Head of caudate nucleus (tissue), 42 donors: ENCODE results near the gene IFIT2.
A peak's percentile ranks its signal among the peaks of the same experiment; 100 is the strongest.
"Not testable (repeated sequence)": the region's sequence is repeated elsewhere in the genome, so short reads cannot be mapped to it uniquely, and the experiment has no call there.

Source experiments
- DNase-seq, 42 donors: peaks; one replicate each; pipeline versions ENCODE4 v3.0.0 to v3.0.0-alpha.2; 2020 to 2021; ENCODE audit warnings: mixed read lengths in 7 of 42
- intact Hi-C: fragments of 100-400 bp; cut with DNase I; formaldehyde crosslinking; loops from one replicate; pipeline ENCODE4 v1.15.0; 2022

The IFIT2 gene

DNA sequence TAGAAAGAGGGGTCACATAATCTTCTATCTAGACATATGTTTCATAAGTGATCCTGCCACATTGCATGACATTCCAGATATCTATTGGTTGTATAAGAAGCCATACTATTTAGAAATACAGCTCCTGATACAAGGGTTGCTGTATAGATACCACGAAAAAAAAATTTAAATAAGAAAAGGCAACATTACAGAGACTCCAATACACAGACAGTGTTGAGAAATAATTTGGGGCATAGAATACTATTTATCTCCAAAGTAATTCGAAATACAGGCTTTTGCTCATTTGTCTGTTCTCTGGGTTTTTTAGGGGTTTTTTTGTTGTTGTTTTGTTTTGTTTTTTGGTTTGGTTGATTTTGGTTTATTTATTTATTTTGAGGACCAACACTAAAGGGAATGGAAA lies 2.6 kb downstream of the IFIT2 start:
- intact Hi-C loops, result no loop called here
- no peak for DNase-seq

DNA sequence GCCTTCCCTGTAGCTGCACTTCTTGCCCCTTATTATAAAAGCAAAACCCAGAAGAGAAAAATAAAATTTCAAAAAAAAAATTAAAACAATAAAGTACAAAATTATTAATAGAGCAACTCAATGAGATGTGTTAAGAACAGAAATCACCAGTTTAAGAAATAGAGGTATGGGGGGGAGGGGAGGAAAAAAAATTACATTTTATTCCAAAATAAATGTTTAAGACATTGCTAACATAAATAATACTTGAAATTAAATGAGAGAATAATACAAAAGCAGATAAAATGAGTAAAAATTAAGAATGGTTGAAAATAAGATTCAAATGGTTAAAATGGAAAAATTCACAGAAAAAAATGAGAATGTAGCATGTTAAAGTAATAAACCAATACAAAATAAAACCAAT lies 3.1 kb downstream of the IFIT2 start:
- DNase-seq, result no peak
- intact Hi-C loops, result no loop called here

DNA sequence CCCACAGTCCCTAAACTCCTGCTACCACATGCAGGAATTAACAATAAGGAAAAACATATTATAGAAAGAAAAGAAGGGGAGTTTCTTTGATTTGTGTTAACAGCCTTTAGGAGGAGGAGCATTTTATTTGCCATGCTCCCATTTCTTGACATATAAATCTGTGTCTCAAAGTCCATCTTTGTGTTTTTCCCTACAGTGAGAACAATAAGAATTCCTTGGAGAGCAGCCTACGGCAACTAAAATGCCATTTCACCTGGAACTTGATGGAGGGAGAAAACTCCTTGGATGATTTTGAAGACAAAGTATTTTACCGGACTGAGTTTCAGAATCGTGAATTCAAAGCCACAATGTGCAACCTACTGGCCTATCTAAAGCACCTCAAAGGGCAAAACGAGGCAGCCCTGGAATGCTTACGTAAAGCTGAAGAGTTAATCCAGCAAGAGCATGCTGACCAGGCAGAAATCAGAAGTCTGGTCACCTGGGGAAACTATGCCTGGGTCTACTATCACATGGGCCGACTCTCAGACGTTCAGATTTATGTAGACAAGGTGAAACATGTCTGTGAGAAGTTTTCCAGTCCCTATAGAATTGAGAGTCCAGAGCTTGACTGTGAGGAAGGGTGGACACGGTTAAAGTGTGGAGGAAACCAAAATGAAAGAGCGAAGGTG lies 4.1 kb downstream of the IFIT2 start:
- intact Hi-C loops, result no loop called here
- peak in 1 of 42 donors; percentile 13 for DNase-seq

DNA sequence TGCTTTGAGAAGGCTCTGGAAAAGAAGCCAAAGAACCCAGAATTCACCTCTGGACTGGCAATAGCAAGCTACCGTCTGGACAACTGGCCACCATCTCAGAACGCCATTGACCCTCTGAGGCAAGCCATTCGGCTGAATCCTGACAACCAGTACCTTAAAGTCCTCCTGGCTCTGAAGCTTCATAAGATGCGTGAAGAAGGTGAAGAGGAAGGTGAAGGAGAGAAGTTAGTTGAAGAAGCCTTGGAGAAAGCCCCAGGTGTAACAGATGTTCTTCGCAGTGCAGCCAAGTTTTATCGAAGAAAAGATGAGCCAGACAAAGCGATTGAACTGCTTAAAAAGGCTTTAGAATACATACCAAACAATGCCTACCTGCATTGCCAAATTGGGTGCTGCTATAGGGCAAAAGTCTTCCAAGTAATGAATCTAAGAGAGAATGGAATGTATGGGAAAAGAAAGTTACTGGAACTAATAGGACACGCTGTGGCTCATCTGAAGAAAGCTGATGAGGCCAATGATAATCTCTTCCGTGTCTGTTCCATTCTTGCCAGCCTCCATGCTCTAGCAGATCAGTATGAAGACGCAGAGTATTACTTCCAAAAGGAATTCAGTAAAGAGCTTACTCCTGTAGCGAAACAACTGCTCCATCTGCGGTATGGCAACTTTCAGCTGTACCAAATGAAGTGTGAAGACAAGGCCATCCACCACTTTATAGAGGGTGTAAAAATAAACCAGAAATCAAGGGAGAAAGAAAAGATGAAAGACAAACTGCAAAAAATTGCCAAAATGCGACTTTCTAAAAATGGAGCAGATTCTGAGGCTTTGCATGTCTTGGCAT lies 4.8 kb downstream of the IFIT2 start:
- intact Hi-C loops, result no loop called here
- DNase-seq, result no peak

DNA sequence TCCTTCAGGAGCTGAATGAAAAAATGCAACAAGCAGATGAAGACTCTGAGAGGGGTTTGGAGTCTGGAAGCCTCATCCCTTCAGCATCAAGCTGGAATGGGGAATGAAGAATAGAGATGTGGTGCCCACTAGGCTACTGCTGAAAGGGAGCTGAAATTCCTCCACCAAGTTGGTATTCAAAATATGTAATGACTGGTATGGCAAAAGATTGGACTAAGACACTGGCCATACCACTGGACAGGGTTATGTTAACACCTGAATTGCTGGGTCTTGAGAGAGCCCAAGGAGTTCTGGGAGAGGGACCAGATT lies 5.4 kb downstream of the IFIT2 start:
- intact Hi-C loops, result no loop called here
- DNase-seq, result no peak

DNA sequence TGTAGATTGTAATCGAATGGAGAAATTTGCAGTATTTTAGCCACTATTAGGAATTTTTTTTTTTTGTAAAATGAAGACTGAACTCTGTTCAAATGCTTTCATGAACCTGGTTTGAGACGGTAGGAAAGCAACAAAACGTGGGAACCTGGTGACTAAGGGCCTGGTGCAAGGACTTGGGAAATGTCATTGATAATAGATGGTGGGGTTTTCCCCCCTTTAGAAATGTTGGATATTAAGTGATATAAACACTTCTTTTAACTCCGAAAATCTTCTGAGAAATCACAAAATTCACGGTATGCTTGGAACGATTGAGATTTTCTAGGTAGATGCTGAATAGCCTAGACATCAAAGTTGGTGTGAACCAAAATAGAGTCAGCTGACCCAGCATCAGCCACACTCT lies 6.4 kb downstream of the IFIT2 start:
- intact Hi-C loops, result no loop called here

DNA sequence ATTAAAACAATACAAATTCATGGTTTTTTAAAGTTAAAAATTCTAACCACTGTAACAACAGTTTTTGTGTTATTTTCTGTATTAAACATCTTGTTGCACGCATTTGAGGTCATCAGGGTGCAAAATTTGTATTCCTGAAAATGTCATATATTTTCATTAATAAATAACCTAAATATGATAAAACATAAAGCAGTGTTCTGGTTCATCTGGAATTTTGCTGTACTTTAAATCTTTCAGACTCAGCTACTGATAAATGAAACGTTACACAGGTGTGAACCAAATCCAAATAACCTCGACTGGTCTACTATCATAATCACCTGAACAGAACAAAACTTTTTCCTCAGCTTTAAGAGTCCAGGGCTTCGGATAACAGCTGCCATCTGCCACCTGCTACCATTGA lies 6.9 kb downstream of the IFIT2 start:
- no peak for DNase-seq
- intact Hi-C loops, result no loop called here

More for the DNA sequence above, 6.4 kb downstream of the IFIT2 start:
- no peak for DNase-seq

DNA sequence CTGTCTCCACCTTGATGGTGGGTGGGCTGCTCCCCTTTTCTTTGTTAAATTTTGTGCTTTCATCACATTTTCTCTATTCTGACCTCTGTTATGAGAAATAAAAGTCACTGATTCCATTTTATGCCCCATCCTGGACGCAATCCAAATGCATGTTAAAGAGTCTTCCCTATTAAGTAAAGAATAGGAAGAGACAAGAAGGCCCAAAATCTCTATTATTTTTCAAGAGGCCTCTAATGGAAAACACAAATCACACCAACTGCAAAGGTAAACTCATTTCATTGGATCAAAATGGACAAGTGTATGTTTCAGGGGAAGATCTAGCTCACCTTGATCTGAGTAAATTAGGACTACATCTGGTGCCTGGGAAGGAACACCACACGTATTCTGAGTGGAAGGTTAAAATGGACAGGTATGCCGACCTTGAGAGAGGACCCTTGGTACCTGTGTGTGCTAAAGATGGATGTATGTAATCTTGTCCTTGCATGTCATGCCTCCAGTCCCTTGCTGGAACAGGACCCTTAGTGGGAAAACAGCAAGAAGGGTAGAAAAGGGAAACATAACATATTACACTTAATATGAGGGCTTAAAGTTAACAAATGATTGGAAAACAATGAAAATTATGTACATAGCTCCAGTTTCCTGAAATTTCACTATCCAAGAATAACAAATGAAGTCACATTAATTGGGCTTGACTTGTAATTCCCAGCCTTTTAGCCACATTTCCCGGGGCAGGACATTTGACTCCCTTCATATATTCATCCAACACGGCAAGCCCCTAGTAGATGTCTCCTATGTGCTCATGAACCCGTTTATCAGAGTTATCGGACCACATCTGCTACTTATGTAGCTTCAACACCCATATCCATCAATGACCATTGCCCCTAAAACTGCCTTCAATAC lies 7.6 kb downstream of the IFIT2 start:
- DNase-seq, result no peak
- intact Hi-C loops, result no loop called here

DNA sequence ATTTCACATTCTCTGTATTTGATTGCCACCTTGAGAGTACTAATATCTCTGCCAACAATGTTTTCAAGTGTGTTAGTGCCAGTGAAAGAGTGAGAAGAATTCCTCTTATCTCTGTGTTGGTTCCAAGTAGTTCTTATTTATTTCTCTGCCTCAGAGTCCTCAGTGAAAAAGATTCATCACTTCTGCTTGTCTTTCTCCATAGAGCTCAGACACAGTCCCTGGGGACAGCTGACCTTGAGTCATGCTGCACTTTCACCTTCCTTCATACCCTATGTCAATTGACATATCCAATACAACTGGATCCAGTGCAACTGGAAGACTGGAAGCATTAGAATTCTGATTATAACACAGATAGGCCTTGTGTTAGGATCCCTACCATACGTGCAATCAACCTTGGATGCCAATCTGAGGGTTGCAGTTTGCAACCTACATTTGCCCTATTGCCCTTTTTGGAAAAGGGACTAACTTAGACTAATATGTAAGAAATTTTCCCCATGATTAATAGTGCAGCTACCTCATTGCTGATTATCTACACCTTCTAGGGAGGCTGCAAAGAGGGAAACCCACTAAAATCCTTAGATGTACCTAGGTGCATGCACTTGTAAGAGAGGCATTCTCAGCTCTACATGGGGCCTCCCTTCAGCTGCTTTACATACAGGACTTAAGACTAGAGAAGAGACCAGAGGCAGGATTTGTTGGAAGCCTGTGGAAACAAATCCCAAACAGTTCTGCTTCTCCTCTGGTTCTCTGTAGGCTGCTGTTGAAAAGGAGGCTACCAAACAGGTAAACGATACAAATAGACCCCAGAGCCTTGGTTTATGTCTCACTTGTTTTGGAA lies 8.4 kb downstream of the IFIT2 start:
- intact Hi-C loops, result no loop called here
- DNase-seq, result no peak

DNA sequence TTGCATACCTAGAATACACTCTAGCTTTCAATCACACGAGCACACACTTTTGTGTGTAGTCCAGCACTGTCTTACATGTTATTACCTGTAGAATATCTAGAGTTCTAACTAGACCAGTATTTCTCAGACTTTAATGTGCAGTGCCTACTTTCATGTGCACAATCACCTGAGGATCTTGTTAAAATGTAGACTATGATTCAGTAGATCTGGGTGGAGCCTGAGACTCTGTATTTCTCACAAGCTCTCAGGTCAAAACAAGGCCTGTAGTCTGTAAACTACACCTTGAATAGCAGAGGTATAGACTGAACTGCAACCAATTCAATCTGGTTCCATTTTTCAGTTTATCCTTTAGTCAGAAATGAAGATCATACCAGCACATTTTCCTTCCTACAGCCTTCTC lies 11.1 kb downstream of the IFIT2 start:
- intact Hi-C loops, result no loop called here
- DNase-seq, result no peak

DNA sequence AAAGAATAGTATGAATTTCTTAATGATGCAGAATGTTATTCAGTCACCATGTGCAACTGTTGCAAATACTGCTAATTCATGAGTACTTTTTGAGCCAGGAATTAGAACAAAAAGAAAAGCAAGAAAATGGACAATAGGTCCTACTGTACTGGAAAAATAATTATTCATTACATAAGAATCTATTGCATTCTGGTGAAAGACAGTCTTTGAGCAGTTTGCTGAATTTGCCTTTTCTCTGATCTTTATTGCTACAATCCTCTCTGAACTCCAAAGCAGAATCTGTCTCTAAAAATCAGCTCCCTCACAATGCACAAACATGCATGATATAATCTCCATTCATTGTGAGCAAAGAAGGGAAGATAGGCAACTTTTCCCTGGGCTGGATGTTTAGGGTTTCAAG lies 12.8 kb downstream of the IFIT2 start:
- intact Hi-C loops, result no loop called here
- DNase-seq, result peak in 5 of 42 donors; percentile 6 to 71 (median 44)

DNA sequence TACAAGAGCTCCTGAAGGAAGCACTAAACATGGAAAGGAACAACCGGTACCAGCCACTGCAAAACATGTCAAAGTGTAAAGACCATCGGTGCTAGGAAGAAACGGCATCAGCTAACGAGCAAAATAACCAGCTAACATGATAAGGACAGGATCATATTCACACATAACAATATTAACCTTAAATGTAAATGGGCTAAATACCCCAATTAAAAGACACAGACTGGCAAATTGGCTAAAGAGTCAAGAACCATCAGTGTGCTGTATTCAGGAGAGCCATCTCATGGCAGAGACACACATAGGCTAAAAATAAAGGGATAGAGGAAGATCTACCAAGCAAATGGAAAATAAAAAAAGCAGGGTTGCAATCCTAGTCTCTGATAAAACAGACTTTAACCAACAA lies 16.2 kb downstream of the IFIT2 start:
- intact Hi-C loops, DNase-seq: not testable (repeated sequence)

DNA sequence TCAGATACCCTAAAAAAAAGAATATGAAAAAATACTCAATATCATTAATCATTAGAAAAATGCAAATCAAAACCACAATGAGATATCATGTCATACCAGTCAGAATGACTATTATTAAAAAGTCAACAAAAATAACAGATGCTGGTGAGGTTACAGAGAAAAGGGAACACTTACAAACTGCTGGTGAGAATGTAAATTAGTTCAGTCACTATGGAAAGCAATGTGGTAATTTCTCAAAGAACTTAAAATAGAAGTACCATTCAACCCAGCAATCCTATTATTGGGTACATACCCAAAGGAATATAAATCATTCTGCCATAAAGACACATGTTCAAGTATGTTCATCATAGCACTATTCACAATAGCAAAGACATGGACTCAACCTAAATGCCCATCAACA lies 23.2 kb downstream of the IFIT2 start:
- DNase-seq, intact Hi-C loops: not testable (repeated sequence)

DNA sequence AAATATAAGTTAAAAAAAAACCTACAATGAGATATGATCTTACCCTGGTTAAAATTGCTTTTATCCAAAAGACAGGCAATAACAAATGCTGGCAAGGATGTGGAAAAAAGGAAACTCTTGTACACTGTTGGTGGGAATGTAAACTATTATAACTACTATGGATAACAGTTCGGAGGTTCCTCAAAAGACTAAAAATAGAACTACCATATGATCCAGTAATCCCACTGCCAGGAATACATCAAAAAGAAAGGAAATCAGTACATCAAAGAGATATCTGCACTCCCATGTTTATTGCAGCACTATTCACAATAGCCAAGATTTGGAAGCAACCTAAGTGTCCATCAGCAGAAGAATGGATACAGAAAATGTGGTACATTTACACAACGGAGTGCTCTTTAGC lies 24.0 kb downstream of the IFIT2 start:
- intact Hi-C loops, DNase-seq: not testable (repeated sequence)

DNA sequence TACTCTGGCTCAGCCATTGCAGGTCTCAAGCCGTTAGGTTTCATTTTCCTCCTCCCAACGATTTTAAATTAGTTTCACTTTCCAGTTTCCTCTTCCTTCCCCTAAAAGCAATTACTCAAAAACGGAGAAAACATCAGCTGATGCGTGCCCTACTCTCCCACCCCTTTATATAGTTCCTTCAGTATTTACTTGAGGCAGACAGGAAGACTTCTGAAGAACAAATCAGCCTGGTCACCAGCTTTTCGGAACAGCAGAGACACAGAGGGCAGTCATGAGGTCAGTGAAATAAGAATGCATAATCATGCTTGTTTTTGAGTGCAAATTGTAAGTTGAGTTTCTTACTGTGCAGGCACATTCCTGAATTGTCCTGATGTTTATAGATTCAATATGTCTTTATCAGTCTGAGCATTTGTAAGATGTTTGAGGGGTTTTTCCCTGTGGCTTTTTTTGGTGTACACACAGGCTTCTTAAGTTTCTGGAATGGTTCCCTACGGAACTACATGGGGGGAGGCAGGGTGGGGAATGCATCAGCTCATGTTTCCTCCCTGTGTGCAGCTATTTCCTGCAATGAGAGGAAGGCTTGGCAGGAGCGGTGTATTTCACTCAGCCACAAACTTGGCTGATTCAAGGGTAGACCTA lies 26.1 kb downstream of the IFIT2 start, which contains the start of gene IFIT3:
Gene IFIT3, plus strand, starts transcription at position 195 of the 639 bp plus-strand sequence. Its CDS starts 77 bp downstream, at position 272.
- peak in 37 of 42 donors; percentile 33 to 85 (median 60) for DNase-seq
- intact Hi-C loops, result no loop called here

DNA sequence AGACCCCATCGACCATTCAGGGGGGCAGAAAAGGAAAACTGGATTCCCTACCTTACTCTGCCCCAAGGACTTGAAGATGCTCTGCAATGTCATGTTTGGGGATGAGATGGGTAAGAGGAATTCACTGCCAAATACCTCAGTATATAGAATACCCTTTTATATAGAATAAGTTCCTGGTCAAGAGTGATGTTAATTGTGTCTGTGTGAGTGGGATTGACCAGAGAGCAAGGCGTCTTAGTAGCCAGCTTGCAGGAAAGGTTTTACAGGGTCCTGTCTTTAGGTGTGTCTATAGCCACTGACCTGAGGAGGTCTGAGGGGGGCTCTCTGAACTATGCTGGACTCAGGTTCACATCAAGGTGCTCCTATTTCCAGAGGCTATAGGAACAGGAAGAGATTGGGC lies 27.3 kb downstream of the IFIT2 start:
- no peak for DNase-seq
- intact Hi-C loops, result no loop called here

DNA sequence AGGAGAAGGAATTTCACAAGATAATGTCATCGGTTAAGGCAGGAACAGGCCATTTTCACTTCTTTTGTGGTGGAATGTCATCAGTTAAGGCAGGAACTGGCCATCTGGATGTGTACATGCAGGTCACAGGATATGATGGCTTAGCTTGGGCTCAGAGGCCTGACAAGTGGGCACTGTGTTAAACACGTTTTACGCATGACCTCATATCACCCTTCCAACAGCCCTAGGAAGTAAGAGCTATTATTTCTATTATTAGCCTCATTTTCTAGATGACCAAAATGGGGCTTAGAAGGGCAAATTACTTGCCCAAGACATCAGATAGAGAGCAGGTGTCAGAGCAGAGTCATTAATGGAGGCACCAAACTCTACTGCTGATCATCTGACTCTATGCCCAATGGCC lies 28.2 kb downstream of the IFIT2 start:
- DNase-seq, intact Hi-C loops: not testable (repeated sequence)

DNA sequence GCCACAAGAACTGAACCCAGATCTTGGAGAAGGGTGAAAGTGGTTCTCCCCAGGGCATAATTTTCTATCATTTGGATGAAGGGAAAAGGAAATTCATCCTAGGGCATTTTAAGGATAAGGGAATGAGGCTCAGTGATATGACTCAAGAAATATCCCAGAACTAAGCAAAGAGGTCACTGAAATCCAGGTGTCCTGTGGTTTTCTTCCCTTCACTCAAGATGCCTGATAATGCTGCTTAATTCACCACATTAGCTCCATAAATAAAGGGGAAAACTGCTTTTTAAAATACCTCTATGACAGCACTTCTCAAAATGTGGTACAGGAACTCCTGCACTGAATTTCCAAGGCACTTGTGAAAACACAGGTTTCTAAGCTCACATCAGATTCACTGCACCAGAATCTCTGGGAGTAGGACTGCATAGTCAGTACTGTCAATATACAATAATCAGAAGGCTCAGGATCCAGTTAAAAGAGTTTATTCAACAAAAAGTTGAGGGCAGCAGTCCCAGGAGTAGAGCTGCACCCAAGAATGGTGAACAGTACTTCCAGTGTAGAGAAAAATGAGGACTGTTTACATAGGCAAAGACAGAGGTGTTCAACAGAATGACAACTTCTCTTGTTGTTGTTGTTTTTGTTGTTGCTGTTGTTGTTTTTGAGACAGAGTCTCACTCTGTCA lies 28.8 kb downstream of the IFIT2 start:
- intact Hi-C loops, result no loop called here
- no peak for DNase-seq
